ENCODE measurements around the gene ZNF619. TPM values are rescaled to one million over a fixed set of nuclear protein-coding genes. Genes with fewer than 3 reads are reported as not detected.

The ZNF619 gene
- total and polyA plus RNA-seq, 4 donors = 1.3 to 5.9 (median 3.3) TPM

GRCh38 chr3:40497288-40497687 lies 20.4 kb downstream of the ZNF619 start:
- Histone ChIP-seq H3K4me1 (ENCODE audit: control insufficient read depth in 4 of 4, insufficient read depth in 4 of 4, low read length in 3 of 4) (no peaks in the 10 kb centered on the region), H3K27me3 (ENCODE audit: control insufficient read depth in 4 of 4, insufficient read depth in 4 of 4, low read length in 3 of 4) (no peaks in the 10 kb centered on the region), H3K9me3 (ENCODE audit: control insufficient read depth in 4 of 4, low read length in 3 of 4) (no peaks in the 10 kb centered on the region), H3K27ac (ENCODE audit: low read depth in 1 of 2, low read length in 2 of 2) (no peak overlapping the region), H3K4me3 (ENCODE audit: low read depth in 1 of 3, low read length in 3 of 3) (no peak overlapping the region), H3K9ac (ENCODE audit: low read depth in 1 of 2, low read length in 2 of 2) (no peak overlapping the region), H3K36me3 (ENCODE audit: control insufficient read depth in 4 of 4, insufficient read depth in 3 of 4, low read depth in 1 of 4, low read length in 3 of 4) (no peaks in the 10 kb centered on the region)
- TF ChIP-seq HNF4G (IDR thresholded peaks at IDR 0.05) (no peak), JUND (IDR thresholded peaks at IDR 0.05) (no peak)
- 97% methylated on average over 2 of the region's 2 CpGs for WGBS
- DNase-seq (ENCODE audit: low spot score) = no peak

DNA sequence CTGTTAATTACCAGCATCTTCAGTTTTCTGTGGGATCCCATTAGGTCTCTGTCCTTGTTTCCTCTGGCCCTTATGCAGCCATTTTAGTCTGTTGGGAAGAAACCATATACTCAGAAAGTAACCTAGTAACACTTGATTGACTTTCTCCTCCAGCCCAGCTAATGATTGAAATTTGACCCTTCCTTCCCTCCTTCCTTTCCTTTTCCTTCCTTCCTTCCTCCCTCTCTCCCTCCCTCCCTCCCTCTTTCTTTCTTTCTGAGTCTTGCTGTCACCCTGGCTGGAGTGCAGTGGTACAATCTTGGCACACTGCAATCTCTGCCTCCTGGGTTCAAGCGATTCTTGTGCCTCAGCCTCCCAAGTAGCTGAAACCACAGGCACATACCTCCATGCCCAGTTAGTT lies 23.0 kb downstream of the ZNF619 start:
- no peaks in the 10 kb centered on the region for H3K36me3 ChIP-seq (ENCODE audit: control insufficient read depth in 4 of 4, insufficient read depth in 3 of 4, low read depth in 1 of 4, low read length in 3 of 4)
- no peaks in the 10 kb centered on the region for H3K4me1 ChIP-seq (ENCODE audit: control insufficient read depth in 4 of 4, insufficient read depth in 4 of 4, low read length in 3 of 4)
- H3K27me3 ChIP-seq (ENCODE audit: control insufficient read depth in 4 of 4, insufficient read depth in 4 of 4, low read length in 3 of 4) = no peaks in the 10 kb centered on the region
- no peak overlapping the region for H3K9ac ChIP-seq (ENCODE audit: low read depth in 1 of 2, low read length in 2 of 2)
- no peak overlapping the region for H3K4me3 ChIP-seq (ENCODE audit: low read depth in 1 of 3, low read length in 3 of 3)
- H3K9me3 ChIP-seq (ENCODE audit: control insufficient read depth in 4 of 4, low read length in 3 of 4) = no peaks in the 10 kb centered on the region
- WGBS = 87% methylated on average over 1 of the region's 1 CpG
- TF ChIP-seq REST (IDR thresholded peaks at IDR 0.05) = no peak
- no peak for TF ChIP-seq FOXA2 (IDR thresholded peaks at IDR 0.05)
- no peak for TF ChIP-seq RXRA (IDR thresholded peaks at IDR 0.05)
- no peak for TF ChIP-seq SP1 (IDR thresholded peaks at IDR 0.05)
- no peak overlapping the region for H3K27ac ChIP-seq (ENCODE audit: low read depth in 1 of 2, low read length in 2 of 2)
- DNase-seq (ENCODE audit: low spot score) = no peak

DNA sequence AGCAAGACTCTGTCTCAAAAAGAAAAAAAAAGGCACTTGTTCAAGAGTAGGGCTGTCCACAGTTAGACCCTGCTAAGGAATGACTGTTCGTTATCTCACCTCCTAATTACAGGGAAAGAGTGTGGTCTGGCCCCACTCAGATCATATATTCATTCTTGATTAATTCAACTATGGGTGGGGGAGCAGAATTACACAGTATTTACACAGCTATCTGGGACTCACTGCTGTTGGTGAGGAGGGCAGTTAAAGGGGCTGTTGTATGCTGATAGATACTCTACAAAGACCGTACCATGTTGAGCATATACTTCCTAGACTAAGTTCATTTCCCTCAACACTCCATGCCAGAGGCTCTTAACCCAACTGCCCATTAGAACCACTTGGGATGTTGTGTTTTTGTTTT lies 25.1 kb downstream of the ZNF619 start:
- TF ChIP-seq HNF4A (conservative IDR thresholded peaks at IDR 0.05) (no peak), ATF3 (IDR thresholded peaks at IDR 0.05) (no peak), RXRA (IDR thresholded peaks at IDR 0.05) (no peak), GABPA (IDR thresholded peaks at IDR 0.05 in 1 of 2, conservative IDR thresholded peaks at IDR 0.05 in 1 of 2) (no peak), HNF4G (IDR thresholded peaks at IDR 0.05) (no peak), JUND (IDR thresholded peaks at IDR 0.05) (no peak), NR2F2 (IDR thresholded peaks at IDR 0.05) (no peak), FOXA1 (IDR thresholded peaks at IDR 0.05) (no peak), TAF1 (conservative IDR thresholded peaks at IDR 0.05) (no peak), YY1 (IDR thresholded peaks at IDR 0.05) (no peak), ZBTB33 (IDR thresholded peaks at IDR 0.05) (no peak), FOXA2 (IDR thresholded peaks at IDR 0.05) (no peak), EGR1 (IDR thresholded peaks at IDR 0.05; ENCODE audit: low read depth in 2 of 2) (no peak), REST (IDR thresholded peaks at IDR 0.05) (no peak), RAD21 (IDR thresholded peaks at IDR 0.05) (no peak)
- TF ChIP-seq, protein P1, sequence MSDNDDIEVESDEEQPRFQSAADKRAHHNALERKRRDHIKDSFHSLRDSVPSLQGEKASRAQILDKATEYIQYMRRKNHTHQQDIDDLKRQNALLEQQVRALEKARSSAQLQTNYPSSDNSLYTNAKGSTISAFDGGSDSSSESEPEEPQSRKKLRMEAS (IDR thresholded peaks at IDR 0.05) = no peak
- TF ChIP-seq, protein P2, sequence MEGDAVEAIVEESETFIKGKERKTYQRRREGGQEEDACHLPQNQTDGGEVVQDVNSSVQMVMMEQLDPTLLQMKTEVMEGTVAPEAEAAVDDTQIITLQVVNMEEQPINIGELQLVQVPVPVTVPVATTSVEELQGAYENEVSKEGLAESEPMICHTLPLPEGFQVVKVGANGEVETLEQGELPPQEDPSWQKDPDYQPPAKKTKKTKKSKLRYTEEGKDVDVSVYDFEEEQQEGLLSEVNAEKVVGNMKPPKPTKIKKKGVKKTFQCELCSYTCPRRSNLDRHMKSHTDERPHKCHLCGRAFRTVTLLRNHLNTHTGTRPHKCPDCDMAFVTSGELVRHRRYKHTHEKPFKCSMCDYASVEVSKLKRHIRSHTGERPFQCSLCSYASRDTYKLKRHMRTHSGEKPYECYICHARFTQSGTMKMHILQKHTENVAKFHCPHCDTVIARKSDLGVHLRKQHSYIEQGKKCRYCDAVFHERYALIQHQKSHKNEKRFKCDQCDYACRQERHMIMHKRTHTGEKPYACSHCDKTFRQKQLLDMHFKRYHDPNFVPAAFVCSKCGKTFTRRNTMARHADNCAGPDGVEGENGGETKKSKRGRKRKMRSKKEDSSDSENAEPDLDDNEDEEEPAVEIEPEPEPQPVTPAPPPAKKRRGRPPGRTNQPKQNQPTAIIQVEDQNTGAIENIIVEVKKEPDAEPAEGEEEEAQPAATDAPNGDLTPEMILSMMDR (IDR thresholded peaks at IDR 0.05; ENCODE audit: low read depth, low read length, missing input control) = no peak

More for the DNA sequence above, 25.1 kb downstream of the ZNF619 start:
- H3K4me3 ChIP-seq (ENCODE audit: low read depth in 1 of 3, low read length in 3 of 3) = no peak overlapping the region
- H3K9me3 ChIP-seq (ENCODE audit: control insufficient read depth in 4 of 4, low read length in 3 of 4) = no peaks in the 10 kb centered on the region
- no peak overlapping the region for H3K27ac ChIP-seq (ENCODE audit: low read depth in 1 of 2, low read length in 2 of 2)
- H3K27me3 ChIP-seq (ENCODE audit: control insufficient read depth in 4 of 4, insufficient read depth in 4 of 4, low read length in 3 of 4) = no peaks in the 10 kb centered on the region
- H3K9ac ChIP-seq (ENCODE audit: low read depth in 1 of 2, low read length in 2 of 2) = no peak overlapping the region
- no peak for DNase-seq (ENCODE audit: low spot score)
- WGBS = 97% methylated on average over 2 of the region's 2 CpGs
- H3K36me3 ChIP-seq (ENCODE audit: control insufficient read depth in 4 of 4, insufficient read depth in 3 of 4, low read depth in 1 of 4, low read length in 3 of 4) = no peaks in the 10 kb centered on the region
- peaks cover 0 to 8% (median 4%) of the 10 kb centered on the region in 4 donors for H3K4me1 ChIP-seq (ENCODE audit: control insufficient read depth in 4 of 4, insufficient read depth in 4 of 4, low read length in 3 of 4)
